Measurements from ENCODE around the gene MDFIC.

The MDFIC gene

GRCh38 chr7:114985116-114985715 is 63.3 kb downstream of the MDFIC start:
- TF ChIP-seq, protein P1, sequence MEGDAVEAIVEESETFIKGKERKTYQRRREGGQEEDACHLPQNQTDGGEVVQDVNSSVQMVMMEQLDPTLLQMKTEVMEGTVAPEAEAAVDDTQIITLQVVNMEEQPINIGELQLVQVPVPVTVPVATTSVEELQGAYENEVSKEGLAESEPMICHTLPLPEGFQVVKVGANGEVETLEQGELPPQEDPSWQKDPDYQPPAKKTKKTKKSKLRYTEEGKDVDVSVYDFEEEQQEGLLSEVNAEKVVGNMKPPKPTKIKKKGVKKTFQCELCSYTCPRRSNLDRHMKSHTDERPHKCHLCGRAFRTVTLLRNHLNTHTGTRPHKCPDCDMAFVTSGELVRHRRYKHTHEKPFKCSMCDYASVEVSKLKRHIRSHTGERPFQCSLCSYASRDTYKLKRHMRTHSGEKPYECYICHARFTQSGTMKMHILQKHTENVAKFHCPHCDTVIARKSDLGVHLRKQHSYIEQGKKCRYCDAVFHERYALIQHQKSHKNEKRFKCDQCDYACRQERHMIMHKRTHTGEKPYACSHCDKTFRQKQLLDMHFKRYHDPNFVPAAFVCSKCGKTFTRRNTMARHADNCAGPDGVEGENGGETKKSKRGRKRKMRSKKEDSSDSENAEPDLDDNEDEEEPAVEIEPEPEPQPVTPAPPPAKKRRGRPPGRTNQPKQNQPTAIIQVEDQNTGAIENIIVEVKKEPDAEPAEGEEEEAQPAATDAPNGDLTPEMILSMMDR (IDR thresholded peaks at IDR 0.05; ENCODE audit: insufficient read depth, low read length, missing control alignments): no peak
- no peak for DNase-seq (ENCODE audit: low read depth, low spot score)
- ChIA-PET CTCF (no interaction called here), POLR2A (no interaction called here)
- no peak overlapping the region for H3K4me3 ChIP-seq (ENCODE audit: low read depth, low read length)

GRCh38 chr7:114986190-114987180 is 64.6 kb downstream of the MDFIC start:
- ChIA-PET CTCF (no interaction called here), POLR2A (interaction anchor here (0.7 kb wide), 1 partner anchor 85 kb away, joined by 3 read pairs; no protein-coding TSS in a partner anchor)
- TF ChIP-seq, protein P1 (IDR thresholded peaks at IDR 0.05; ENCODE audit: insufficient read depth, low read length, missing control alignments): no peak
- no peak for DNase-seq (ENCODE audit: low read depth, low spot score)
- no peak overlapping the region for H3K4me3 ChIP-seq (ENCODE audit: low read depth, low read length)

DNA sequence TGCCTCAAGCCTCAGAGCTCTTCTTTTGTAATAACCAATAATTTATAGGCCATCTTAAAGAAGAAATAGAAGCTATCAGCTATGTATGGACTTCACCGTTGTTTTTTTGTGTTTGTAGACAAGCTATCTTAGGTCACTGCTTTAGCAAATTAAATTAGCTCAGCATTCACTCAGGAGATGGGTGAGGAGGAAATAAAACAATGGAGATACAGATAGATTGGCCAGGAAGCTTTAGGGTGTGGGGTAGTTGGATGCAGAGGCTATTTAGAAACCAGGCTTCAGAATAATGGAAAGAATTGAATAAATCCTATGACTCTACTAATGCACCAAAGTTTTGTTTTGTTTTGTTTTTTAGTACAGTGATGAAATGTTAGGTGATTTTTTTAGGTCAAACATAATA is 66.1 kb downstream of the MDFIC start:
- H3K4me3 ChIP-seq (ENCODE audit: low read depth, low read length): no peak overlapping the region
- POLR2A ChIA-PET: no interaction called here
- CTCF ChIA-PET: interaction anchor here (0.8 to 1.2 kb wide), 2 partner anchors 10 to 42 kb away, joined by 3 to 4 read pairs; no protein-coding TSS in a partner anchor
- TF ChIP-seq, protein P1 (IDR thresholded peaks at IDR 0.05; ENCODE audit: insufficient read depth, low read length, missing control alignments): no peak
- DNase-seq (ENCODE audit: low read depth, low spot score): no peak

- TF ChIP-seq, protein P1 (IDR thresholded peaks at IDR 0.05; ENCODE audit: insufficient read depth, low read length, missing control alignments): no peak
- H3K4me3 ChIP-seq (ENCODE audit: low read depth, low read length): no peak overlapping the region
- ChIA-PET POLR2A (no interaction called here), CTCF (interaction anchor here (0.8 kb wide), 1 partner anchor 42 kb away, joined by 3 read pairs; no protein-coding TSS in a partner anchor)
- no peak for DNase-seq (ENCODE audit: low read depth, low spot score)
These were observed 67.0 kb downstream of the MDFIC start for GRCh38 chr7:114988755-114989375.

GRCh38 chr7:114989531-114989930 is 67.6 kb downstream of the MDFIC start:
- ChIA-PET CTCF (no interaction called here), POLR2A (no interaction called here)
- DNase-seq (ENCODE audit: low read depth, low spot score): no peak
- H3K4me3 ChIP-seq (ENCODE audit: low read depth, low read length): no peak overlapping the region
- TF ChIP-seq, protein P1 (IDR thresholded peaks at IDR 0.05; ENCODE audit: insufficient read depth, low read length, missing control alignments): no peak
